ENCODE measurements around the gene NGDN.
"Not testable (repeated sequence)": the region's sequence is repeated elsewhere in the genome, so short reads cannot be mapped to it uniquely, and the experiment has no call there.

The NGDN gene

DNA sequence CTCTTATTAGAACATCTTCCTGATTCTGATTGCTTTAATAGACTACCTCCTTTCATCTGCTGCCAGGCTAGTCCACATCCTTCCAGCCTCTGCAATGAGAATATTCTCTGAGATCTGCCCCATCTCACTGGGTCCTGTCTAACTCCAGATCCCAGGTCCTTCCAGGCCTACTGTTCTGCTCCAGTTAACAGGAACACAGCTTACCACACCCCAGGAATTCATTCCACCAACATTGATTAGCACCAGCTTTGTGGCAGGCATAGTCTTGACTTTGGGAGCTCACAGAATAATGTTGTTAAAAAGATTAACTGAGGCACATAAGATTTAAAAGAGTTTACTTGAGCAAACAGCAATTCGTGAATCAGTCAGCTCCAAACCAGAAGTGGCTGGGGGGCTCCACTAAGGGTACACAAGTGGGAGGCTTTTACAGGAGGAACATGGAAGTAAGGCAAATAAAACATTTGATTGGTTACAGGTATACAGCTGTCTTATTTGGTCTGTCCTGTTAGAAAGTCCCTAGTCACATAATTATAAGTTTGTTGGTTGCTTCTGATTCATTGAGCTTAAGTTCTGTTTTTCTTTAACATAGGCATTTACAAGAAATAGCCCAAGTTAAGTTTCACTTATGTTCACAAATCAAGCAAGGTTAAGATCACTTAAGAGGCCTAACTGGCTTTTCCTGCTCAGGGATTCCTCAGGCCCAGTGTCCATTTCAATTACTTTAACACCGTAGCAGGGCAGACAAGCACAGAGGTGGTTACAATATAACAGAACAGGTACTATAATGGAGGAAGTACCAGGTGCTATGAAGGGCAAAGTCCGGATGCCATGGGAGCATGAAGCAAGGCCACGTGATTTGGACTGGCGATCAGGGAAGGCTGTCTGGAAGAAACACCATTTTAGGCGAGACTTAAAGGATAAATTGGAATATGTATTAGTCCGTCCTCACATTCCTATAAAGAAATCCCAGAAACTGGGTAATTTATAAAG lies 21.8 kb upstream of the NGDN start:
- DNase-seq (ENCODE audit: low read depth), result no peak
- H3K4me3 ChIP-seq (ENCODE audit: low read length), result no peak overlapping the region
- TF ChIP-seq, protein P1, sequence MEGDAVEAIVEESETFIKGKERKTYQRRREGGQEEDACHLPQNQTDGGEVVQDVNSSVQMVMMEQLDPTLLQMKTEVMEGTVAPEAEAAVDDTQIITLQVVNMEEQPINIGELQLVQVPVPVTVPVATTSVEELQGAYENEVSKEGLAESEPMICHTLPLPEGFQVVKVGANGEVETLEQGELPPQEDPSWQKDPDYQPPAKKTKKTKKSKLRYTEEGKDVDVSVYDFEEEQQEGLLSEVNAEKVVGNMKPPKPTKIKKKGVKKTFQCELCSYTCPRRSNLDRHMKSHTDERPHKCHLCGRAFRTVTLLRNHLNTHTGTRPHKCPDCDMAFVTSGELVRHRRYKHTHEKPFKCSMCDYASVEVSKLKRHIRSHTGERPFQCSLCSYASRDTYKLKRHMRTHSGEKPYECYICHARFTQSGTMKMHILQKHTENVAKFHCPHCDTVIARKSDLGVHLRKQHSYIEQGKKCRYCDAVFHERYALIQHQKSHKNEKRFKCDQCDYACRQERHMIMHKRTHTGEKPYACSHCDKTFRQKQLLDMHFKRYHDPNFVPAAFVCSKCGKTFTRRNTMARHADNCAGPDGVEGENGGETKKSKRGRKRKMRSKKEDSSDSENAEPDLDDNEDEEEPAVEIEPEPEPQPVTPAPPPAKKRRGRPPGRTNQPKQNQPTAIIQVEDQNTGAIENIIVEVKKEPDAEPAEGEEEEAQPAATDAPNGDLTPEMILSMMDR (IDR thresholded peaks at IDR 0.05; ENCODE audit: insufficient read depth, low read depth, low read length, missing control alignments), result no peak

DNA sequence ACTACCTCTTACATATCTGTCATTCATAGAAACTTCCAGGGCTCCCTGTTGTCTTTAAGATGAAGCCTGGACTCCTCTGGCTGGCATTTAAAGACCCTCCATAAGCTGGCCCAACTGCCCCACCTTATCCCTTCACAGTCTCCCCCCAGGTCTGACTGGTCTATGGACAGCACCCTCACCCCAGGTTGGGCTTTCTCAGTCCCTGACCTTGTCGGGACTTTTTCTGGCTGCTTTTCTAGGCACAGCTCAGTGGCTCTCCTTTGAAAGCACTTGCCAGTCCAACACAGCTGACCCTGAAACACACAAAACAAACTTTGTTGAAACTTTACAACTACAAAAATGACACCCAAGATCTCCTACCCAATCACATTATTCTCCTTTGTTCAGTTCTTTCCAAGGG lies 20.2 kb upstream of the NGDN start:
- DNase-seq (ENCODE audit: low read depth), result no peak
- no peak overlapping the region for H3K4me3 ChIP-seq (ENCODE audit: low read length)
- TF ChIP-seq, protein P1 (IDR thresholded peaks at IDR 0.05; ENCODE audit: insufficient read depth, low read depth, low read length, missing control alignments), result no peak

DNA sequence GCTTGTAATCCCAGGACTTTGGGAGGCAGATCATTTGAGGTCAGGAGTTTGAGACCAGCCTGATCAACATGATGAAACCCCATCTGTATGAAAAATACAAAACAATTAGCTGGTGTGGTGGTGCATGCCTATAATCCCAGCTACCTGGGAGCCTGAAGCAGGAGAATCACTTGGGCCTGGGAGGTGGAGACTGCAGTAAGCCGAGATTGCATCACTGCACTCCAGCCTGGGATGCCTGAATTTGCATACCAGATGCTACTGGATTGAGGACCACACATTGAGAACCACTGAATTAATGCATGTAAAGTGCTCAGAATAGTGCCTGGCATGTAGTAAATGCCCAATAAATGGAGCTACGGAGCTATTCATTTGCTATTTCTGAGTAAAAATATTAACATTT lies 19.1 kb upstream of the NGDN start:
- no peak overlapping the region for H3K4me3 ChIP-seq (ENCODE audit: low read length)
- no peak for DNase-seq (ENCODE audit: low read depth)
- TF ChIP-seq, protein P1 (IDR thresholded peaks at IDR 0.05; ENCODE audit: insufficient read depth, low read depth, low read length, missing control alignments), result no peak

DNA sequence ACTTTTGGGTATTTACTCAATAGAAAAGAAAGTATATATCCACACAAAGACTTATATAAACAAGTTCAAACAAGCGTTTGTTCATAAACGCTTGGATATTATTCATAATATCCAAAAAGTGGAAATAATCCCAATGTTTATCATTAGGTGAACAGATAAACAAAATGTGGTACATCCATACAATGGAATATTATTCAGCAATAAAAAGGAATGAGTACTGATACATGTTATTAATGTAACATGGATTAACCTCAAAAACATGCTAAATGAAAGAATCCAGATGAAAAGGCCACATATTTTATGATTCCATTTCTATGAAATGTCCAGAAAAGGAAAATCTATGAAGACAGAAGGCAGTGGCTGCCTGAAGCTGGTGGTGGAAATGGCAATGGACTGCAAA lies 17.3 kb upstream of the NGDN start:
- TF ChIP-seq, protein P1 (IDR thresholded peaks at IDR 0.05; ENCODE audit: insufficient read depth, low read depth, low read length, missing control alignments), result no peak
- no peak overlapping the region for H3K4me3 ChIP-seq (ENCODE audit: low read length)
- DNase-seq (ENCODE audit: low read depth), result no peak

DNA sequence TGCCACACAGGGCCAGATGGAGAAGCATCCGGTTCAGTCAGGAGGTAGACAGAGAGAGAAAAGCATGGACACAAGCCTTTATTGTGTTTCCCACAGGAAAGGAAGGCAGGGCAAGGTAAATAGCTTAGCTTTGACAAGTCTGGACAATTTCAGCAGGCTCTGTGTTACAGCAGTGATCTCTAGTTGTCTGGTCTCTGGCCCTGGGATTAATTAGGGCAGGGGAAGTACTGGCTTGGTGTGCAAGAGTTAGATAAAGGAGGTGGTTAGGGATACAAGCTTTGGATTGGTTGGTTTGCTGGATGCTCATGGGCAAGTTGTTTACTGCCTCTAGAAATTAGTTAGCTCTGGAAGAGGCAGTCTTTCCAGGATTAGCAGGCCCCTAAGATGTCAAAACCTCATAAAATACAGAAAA lies 15.1 kb upstream of the NGDN start:
- peak; percentile 81 for DNase-seq (ENCODE audit: low read depth)
- TF ChIP-seq, protein P1 (IDR thresholded peaks at IDR 0.05; ENCODE audit: insufficient read depth, low read depth, low read length, missing control alignments), result no peak
- H3K4me3 ChIP-seq (ENCODE audit: low read length), result no peak overlapping the region

DNA sequence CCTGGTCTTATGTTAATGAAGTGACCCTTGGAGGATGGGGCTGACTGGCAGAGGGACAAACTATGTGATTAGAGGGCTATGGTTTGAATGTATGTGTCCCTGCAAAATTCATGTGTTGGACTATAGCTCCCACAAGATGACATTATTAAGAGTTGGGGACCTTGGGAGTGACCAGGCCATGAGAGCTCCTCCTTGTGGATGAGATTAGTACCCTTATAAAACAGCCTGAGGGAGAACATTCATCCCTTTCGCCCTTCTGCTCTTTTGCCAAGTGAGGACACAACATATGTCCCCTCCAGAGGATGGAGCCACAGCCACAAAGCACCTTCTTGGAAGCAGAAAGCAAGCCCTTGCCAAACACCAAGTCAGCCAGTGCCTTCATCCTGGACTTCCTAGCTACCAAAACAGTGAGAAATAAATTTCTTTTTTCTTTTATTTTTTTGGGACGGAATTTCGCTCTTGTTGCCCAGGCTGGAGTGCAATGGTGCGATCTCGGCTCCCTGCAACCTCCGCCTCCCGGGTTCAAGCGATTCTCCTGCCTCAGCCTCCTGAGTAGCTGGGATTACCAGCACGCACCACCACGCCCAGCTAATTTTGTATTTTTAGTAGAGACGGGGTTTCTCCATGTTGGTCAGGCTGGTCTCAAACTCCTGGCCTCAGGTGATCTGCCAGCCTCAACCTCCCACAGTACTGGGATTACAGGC lies 12.5 kb upstream of the NGDN start:
- DNase-seq (ENCODE audit: low read depth), result peak; percentile 16
- H3K4me3 ChIP-seq (ENCODE audit: low read length), result not testable (repeated sequence)
